GM12878 (cell line): ENCODE data around the gene FAM170B. TPM values are rescaled to one million over a fixed set of nuclear protein-coding genes. Genes with fewer than 3 reads are reported as not detected.
A peak's percentile ranks its signal among the peaks of the same experiment; 100 is the strongest.

ENCODE experiments used
- ATAC-seq: fragments of 200-7000 bp; cut with Tn5 transposase; 3 replicates; pipeline ENCODE4 v1.9.1; 2020; ENCODE audit warnings: mild to moderate bottlenecking, moderate library complexity
- BruUV-seq: library from RNA; stranded (reverse); fragments of 400-500 nt; replicated peaks from 2 replicates; lab custom pipeline; 2021; lab: Mats Ljungman, UMichigan
- CTCF ChIA-PET: fragments of 300-600 bp; sonication (Branson Sonifier 250); formaldehyde crosslinking; extraction: SDS; loops from one replicate; lab custom pipeline; 2021; ENCODE audit warnings: inconsistent platforms; lab: Yijun Ruan, JAX
- POLR2A ChIA-PET: fragments of 350-600 bp; formaldehyde crosslinking; extraction: SDS; loops from one replicate; lab custom pipeline; 2021; ENCODE audit warnings: inconsistent platforms; lab: Charles Lee
- RAD21 ChIA-PET: fragments of 300-600 bp; sonication (Branson Sonifier 250); formaldehyde crosslinking; loops from one replicate; lab custom pipeline; 2023; ENCODE audit warnings: antibody characterized with exemption; ENCODE audit not compliant: unreplicated experiment; lab: Charles Lee
- SMC1A ChIA-PET: fragments of 300-600 bp; sonication (Branson Sonifier 250); formaldehyde crosslinking; loops from one replicate; lab custom pipeline; 2023; ENCODE audit not compliant: unreplicated experiment, uncharacterized antibody; lab: Charles Lee
- DNase-seq: peaks from one replicate; pipeline ENCODE4 v3.0.0-alpha.2; 2011; ENCODE audit warnings: low read depth, low spot score
- FAIRE-seq: peaks from 3 replicates; lab custom pipeline; 2011; peaks lifted over from hg19 to GRCh38; lab: Jason Lieb, UNC
- H2AFZ ChIP-seq: 2 replicates; pipeline ENCODE4 v1.6.0; 2011; ENCODE audit warnings: low read depth, low read length, control low read depth; ENCODE audit not compliant: control insufficient read depth
- H3K27ac ChIP-seq: 2 replicates; pipeline ENCODE4 v1.5.1; 2011; ENCODE audit warnings: control low read depth; ENCODE audit not compliant: control insufficient read depth, insufficient read depth
- H3K27me3 ChIP-seq, 2 experiments: replicated peaks in 1 of 2; 2 replicates each; pipeline versions ENCODE4 v1.6.0 to v1.6.1; 2011; ENCODE audit warnings: low read length in 1 of 2; ENCODE audit not compliant: control insufficient read depth in 2 of 2, insufficient read depth in 2 of 2
- H3K36me3 ChIP-seq, 2 experiments: 2 replicates each; pipeline ENCODE4 v1.5.1; 2011; ENCODE audit warnings: low read length in 1 of 2; ENCODE audit not compliant: control insufficient read depth in 2 of 2, insufficient read depth in 2 of 2
- H3K4me1 ChIP-seq: 2 replicates; pipeline ENCODE4 v1.6.1; 2011; ENCODE audit warnings: mild to moderate bottlenecking, low read length, moderate library complexity, mixed read lengths; ENCODE audit not compliant: control insufficient read depth, insufficient read depth
- H3K4me2 ChIP-seq: 2 replicates; pipeline ENCODE4 v1.6.0; 2011; ENCODE audit warnings: control low read depth; ENCODE audit not compliant: control insufficient read depth, insufficient read depth
- H3K4me3 ChIP-seq: fragments of 200-600 bp; sonication (generic); 2 replicates; pipeline ENCODE4 v1.5.1; 2016
- H3K79me2 ChIP-seq: 2 replicates; pipeline ENCODE4 v1.6.0; 2011; ENCODE audit warnings: low read length; ENCODE audit not compliant: control insufficient read depth, insufficient read depth
- H3K9ac ChIP-seq: 2 replicates; pipeline ENCODE4 v1.8.0; 2011; ENCODE audit warnings: low read length, control low read depth, mixed read lengths; ENCODE audit not compliant: control insufficient read depth, insufficient read depth
- H3K9me3 ChIP-seq: replicated peaks from 3 replicates; pipeline ENCODE4 v1.5.1; 2011; ENCODE audit warnings: mild to moderate bottlenecking, low read length; ENCODE audit not compliant: control insufficient read depth, insufficient read depth
- H4K20me1 ChIP-seq: 2 replicates; pipeline ENCODE4 v1.6.0; 2011; ENCODE audit not compliant: control insufficient read depth, insufficient read depth
- MAX ChIP-seq: IDR thresholded peaks from 2 replicates; pipeline ENCODE4 v1.6.1; 2012; ENCODE audit warnings: low read depth, low read length, improper control_type of control experiment
- SMC3 ChIP-seq: IDR thresholded peaks from 2 replicates; pipeline ENCODE4 v1.6.1; 2011; ENCODE audit warnings: low read length, improper control_type of control experiment, borderline replicate concordance
- WGBS: methylation state at CpG from one replicate; pipeline ENCODE4 v1.1.6; 2016; ENCODE audit warnings: low lambda C conversion rate; ENCODE audit not compliant: insufficient replicate concordance, insufficient coverage; ENCODE audit errors: missing lambda C conversion rate; 5-methylcytosine and 5-hydroxymethylcytosine counted together
- in situ Hi-C: fragments of 300-500 bp; cut with MboI; formaldehyde crosslinking; loops from 9 replicates; pipeline ENCODE4 v1.14.3; 2018; ENCODE audit warnings: mixed read lengths
- intact Hi-C: fragments of 100-400 bp; cut with micrococcal nuclease; formaldehyde crosslinking; loops from one replicate; pipeline ENCODE4 v1.14.2; 2022; ENCODE audit not compliant: unreplicated experiment
- polyA plus RNA-seq, 11 experiments: library from polyadenylated mRNA; depleted of rRNA in 4 of 11; unstranded in 6 of 11; stranded (reverse) in 5 of 11; fragments of >200 nt; fragmentation: Nextera tagmentation in 4 of 11; fragmentation: Illumina TruSeq in 1 of 11; extraction: Ambion mirVana in 4 of 11; extraction: Trizol in 1 of 11; gene quantifications; 1 replicate in 1 of 11; 2 replicates in 10 of 11; pipeline versions ENCODE4 v1.2.1 to v1.2.3, GENCODE V29; 2011 to 2016; ENCODE audit warnings: inconsistent platforms in 2 of 11, missing spikeins in 2 of 11, low read depth in 1 of 11
- total RNA-seq, 4 experiments: library from RNA; depleted of rRNA in 3 of 4; stranded (reverse); fragments of >200 nt in 3 of 4; fragmentation: Illumina TruSeq in 1 of 4; extraction: Trizol in 1 of 4; gene quantifications; 2 replicates each; pipeline versions ENCODE4 v1.2.1 to v1.2.3, GENCODE V29; 2013 to 2021
- TF ChIP-seq, protein P1 (sequence below), 3 experiments: IDR thresholded peaks in 2 of 3; conservative IDR thresholded peaks in 1 of 3; 2 replicates each; pipeline ENCODE4 v1.5.1; 2011; ENCODE audit warnings: low read depth in 3 of 3, low read length in 3 of 3, mild to moderate bottlenecking in 3 of 3, control low read depth in 2 of 3, moderate library complexity in 2 of 3, inconsistent platforms in 1 of 3, mixed read lengths in 1 of 3; ENCODE audit not compliant: control insufficient read depth in 2 of 3, insufficient read depth in 1 of 3; ENCODE audit errors: extremely low read depth in 1 of 3

FAM170B gene
- total and polyA plus RNA-seq, 10 of the 15 experiments (the other 5 are each of a cell fraction or from before 2014, with no cell fraction given), result not detected

DNA sequence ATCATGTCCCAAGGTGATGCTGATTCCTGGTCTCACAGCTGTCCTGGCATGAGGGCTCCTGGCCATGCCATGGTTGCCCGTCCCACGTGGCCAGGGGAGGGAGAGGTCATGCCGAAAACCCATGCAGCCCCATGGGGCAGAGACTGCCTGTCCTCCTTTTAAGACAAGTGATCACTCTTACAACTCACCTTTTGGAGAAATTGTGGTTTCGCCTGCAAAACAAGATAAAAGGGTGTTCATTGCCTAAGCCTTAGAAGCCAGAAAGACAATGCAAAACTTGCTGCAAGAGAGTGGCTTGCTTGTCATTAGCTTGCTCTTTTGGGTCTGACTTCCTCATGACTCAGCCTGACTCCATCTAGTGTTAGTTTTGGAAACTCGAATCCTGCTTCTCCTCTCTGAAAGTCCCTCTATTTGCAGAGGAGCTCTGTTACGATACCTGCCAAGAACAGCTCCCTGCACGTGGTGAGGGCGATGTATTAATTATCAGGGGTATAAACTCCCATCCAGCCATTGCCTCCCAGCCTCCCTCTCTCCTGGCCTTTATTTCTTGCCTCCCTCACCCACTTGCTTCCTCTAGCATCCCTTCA lies 27.7 kb upstream of the FAM170B start:
- SMC1A ChIA-PET, result interaction anchor here (0.7 to 1.3 kb wide), 5 partner anchors 10 to 503 kb away, joined by 3 to 6 read pairs (median 3); no protein-coding TSS in a partner anchor
- H3K9me3 ChIP-seq, result no peaks in the 10 kb centered on the region
- no peak overlapping the region for H3K27ac ChIP-seq
- no peak overlapping the region for H2AFZ ChIP-seq
- H3K27me3 ChIP-seq, result no peaks in the 10 kb centered on the region
- POLR2A ChIA-PET, result interaction anchor here (0.9 kb wide), 1 partner anchor 17 kb away, joined by 3 read pairs; no protein-coding TSS in a partner anchor
- ATAC-seq (no peak), FAIRE-seq (no peak), DNase-seq (no peak)
- 74% methylated on average over 8 of the region's 8 CpGs for WGBS
- H3K79me2 ChIP-seq, result no peaks in the 10 kb centered on the region
- RAD21 ChIA-PET, result no interaction called here
- in situ Hi-C loops, result no loop called here
- CTCF ChIA-PET, result interaction anchor here (0.5 to 1.9 kb wide), 9 partner anchors 11 to 503 kb away, joined by 3 to 5 read pairs (median 3); no protein-coding TSS in a partner anchor
- H4K20me1 ChIP-seq, result no peaks in the 10 kb centered on the region; the same call in 1 of the 2 replicates
- BruUV-seq, result no TSS peak
- intact Hi-C loops, result no loop called here
- H3K4me2 ChIP-seq, result no peak overlapping the region
- no peak overlapping the region for H3K4me3 ChIP-seq
- no peak overlapping the region for H3K9ac ChIP-seq
- TF ChIP-seq SMC3 (peak; percentile 26; the same call in 1 of the 2 replicates), MAX (no peak)
- TF ChIP-seq, protein P1, sequence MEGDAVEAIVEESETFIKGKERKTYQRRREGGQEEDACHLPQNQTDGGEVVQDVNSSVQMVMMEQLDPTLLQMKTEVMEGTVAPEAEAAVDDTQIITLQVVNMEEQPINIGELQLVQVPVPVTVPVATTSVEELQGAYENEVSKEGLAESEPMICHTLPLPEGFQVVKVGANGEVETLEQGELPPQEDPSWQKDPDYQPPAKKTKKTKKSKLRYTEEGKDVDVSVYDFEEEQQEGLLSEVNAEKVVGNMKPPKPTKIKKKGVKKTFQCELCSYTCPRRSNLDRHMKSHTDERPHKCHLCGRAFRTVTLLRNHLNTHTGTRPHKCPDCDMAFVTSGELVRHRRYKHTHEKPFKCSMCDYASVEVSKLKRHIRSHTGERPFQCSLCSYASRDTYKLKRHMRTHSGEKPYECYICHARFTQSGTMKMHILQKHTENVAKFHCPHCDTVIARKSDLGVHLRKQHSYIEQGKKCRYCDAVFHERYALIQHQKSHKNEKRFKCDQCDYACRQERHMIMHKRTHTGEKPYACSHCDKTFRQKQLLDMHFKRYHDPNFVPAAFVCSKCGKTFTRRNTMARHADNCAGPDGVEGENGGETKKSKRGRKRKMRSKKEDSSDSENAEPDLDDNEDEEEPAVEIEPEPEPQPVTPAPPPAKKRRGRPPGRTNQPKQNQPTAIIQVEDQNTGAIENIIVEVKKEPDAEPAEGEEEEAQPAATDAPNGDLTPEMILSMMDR (IDR thresholded peaks at IDR 0.05 in 2 of 3, conservative IDR thresholded peaks at IDR 0.05 in 1 of 3; ENCODE audit: control insufficient read depth in 2 of 3, extremely low read depth in 1 of 3, insufficient read depth in 1 of 3, low read depth in 3 of 3, low read length in 3 of 3), result peak in 1 of 3 experiments; percentile 27; a peak in 2 of 6 replicates
- H3K36me3 ChIP-seq, result peaks cover 0 to 1% of the 10 kb centered on the region in 2 experiments; a peak in 1 of 4 replicates
- no peaks in the 10 kb centered on the region for H3K4me1 ChIP-seq
